CD8-positive, alpha-beta memory T cell (primary cell): ENCODE results near the gene ZBTB4. TPM values are rescaled to one million over a fixed set of nuclear protein-coding genes. Genes with fewer than 3 reads are reported as not detected.

Source experiments
- CTCF ChIA-PET: fragments of 350-600 bp; sonication (Branson Sonifier 250); formaldehyde crosslinking; loops from one replicate; lab custom pipeline; 2021; ENCODE audit warnings: antibody characterized with exemption; lab: Charles Lee
- POLR2A ChIA-PET: fragments of 350-600 bp; sonication (Branson Sonifier 250); formaldehyde crosslinking; loops from one replicate; lab custom pipeline; 2021; ENCODE audit warnings: antibody characterized with exemption; lab: Charles Lee
- DNase-seq, 5 donors: peaks; one replicate each; pipeline versions ENCODE4 v3.0.0 to v3.0.0-alpha.2; 2020 to 2022; ENCODE audit warnings: mixed read lengths in 1 of 5
- H3K27ac ChIP-seq: one replicate; pipeline ENCODE4 v1.7.0; 2013; ENCODE audit warnings: low read depth, mild to moderate bottlenecking, low read length, moderate library complexity
- H3K27me3 ChIP-seq: 2 replicates; pipeline ENCODE4 v1.7.0; 2013; ENCODE audit warnings: low read length, mild to moderate bottlenecking; ENCODE audit not compliant: insufficient read depth, poor library complexity, severe bottlenecking
- H3K36me3 ChIP-seq: 2 replicates; pipeline ENCODE4 v1.7.0; 2013; ENCODE audit warnings: mild to moderate bottlenecking, low read length, moderate library complexity; ENCODE audit not compliant: insufficient read depth
- H3K4me1 ChIP-seq: 2 replicates; pipeline ENCODE4 v1.7.0; 2013; ENCODE audit warnings: mild to moderate bottlenecking, low read length, moderate library complexity; ENCODE audit not compliant: insufficient read depth
- H3K4me3 ChIP-seq: 2 replicates; pipeline ENCODE4 v1.7.0; 2013; ENCODE audit warnings: mild to moderate bottlenecking, low read length
- H3K9me3 ChIP-seq: 2 replicates; pipeline ENCODE4 v1.7.0; 2013; ENCODE audit warnings: mild to moderate bottlenecking, low read length
- H3K27ac Mint-ChIP-seq, 8 donors: one replicate each; pipeline ENCODE4 v1.8.0; 2020 to 2021; ENCODE audit warnings: mixed read lengths in 8 of 8, mild to moderate bottlenecking in 6 of 8, inconsistent platforms in 3 of 8, moderate library complexity in 3 of 8
- H3K27me3 Mint-ChIP-seq, 2 donors: one replicate each; pipeline ENCODE4 v1.8.0; 2020 to 2021; ENCODE audit warnings: mixed read lengths in 2 of 2, mild to moderate bottlenecking in 1 of 2, moderate library complexity in 1 of 2
- H3K36me3 Mint-ChIP-seq, 3 donors: one replicate each; pipeline ENCODE4 v1.8.0; 2020 to 2021; ENCODE audit warnings: mixed read lengths in 3 of 3, inconsistent platforms in 1 of 3, mild to moderate bottlenecking in 1 of 3
- H3K4me1 Mint-ChIP-seq, 3 donors: one replicate each; pipeline ENCODE4 v1.8.0; 2020 to 2021; ENCODE audit warnings: mixed read lengths in 3 of 3, inconsistent platforms in 1 of 3, mild to moderate bottlenecking in 1 of 3
- H3K4me3 Mint-ChIP-seq, 7 donors: one replicate each; pipeline ENCODE4 v1.8.0; 2020 to 2021; ENCODE audit warnings: mixed read lengths in 7 of 7, mild to moderate bottlenecking in 6 of 7, moderate library complexity in 4 of 7, inconsistent platforms in 2 of 7
- H3K9me3 Mint-ChIP-seq, 5 donors: one replicate each; pipeline ENCODE4 v1.8.0; 2020 to 2022; ENCODE audit warnings: mixed read lengths in 5 of 5, mild to moderate bottlenecking in 3 of 5, moderate library complexity in 2 of 5, inconsistent platforms in 1 of 5
- polyA plus RNA-seq: library from polyadenylated mRNA; unstranded; fragments of 300-500 nt; fragmentation: Illumina TruSeq; gene quantifications from one replicate; pipeline ENCODE4 v1.2.3, GENCODE V29; 2021
- total RNA-seq, 2 experiments: library from RNA; stranded (reverse); gene quantifications; one replicate each; pipeline ENCODE4 v1.2.3, GENCODE V29; 2021

Gene ZBTB4, protein sequence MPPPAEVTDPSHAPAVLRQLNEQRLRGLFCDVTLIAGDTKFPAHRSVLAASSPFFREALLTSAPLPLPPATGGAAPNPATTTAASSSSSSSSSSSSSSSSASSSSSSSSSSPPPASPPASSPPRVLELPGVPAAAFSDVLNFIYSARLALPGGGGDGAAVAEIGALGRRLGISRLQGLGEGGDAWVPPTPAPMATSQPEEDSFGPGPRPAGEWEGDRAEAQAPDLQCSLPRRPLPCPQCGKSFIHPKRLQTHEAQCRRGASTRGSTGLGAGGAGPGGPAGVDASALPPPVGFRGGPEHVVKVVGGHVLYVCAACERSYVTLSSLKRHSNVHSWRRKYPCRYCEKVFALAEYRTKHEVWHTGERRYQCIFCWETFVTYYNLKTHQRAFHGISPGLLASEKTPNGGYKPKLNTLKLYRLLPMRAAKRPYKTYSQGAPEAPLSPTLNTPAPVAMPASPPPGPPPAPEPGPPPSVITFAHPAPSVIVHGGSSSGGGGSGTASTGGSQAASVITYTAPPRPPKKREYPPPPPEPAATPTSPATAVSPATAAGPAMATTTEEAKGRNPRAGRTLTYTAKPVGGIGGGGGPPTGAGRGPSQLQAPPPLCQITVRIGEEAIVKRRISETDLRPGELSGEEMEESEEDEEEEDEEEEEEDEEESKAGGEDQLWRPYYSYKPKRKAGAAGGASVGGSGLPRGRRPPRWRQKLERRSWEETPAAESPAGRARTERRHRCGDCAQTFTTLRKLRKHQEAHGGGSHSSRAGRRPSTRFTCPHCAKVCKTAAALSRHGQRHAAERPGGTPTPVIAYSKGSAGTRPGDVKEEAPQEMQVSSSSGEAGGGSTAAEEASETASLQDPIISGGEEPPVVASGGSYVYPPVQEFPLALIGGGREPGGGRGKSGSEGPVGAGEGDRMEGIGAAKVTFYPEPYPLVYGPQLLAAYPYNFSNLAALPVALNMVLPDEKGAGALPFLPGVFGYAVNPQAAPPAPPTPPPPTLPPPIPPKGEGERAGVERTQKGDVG
- total RNA-seq (10 to 100 TPM; 22.8 to 23.1 TPM), polyA plus RNA-seq (24.1 TPM)

DNA sequence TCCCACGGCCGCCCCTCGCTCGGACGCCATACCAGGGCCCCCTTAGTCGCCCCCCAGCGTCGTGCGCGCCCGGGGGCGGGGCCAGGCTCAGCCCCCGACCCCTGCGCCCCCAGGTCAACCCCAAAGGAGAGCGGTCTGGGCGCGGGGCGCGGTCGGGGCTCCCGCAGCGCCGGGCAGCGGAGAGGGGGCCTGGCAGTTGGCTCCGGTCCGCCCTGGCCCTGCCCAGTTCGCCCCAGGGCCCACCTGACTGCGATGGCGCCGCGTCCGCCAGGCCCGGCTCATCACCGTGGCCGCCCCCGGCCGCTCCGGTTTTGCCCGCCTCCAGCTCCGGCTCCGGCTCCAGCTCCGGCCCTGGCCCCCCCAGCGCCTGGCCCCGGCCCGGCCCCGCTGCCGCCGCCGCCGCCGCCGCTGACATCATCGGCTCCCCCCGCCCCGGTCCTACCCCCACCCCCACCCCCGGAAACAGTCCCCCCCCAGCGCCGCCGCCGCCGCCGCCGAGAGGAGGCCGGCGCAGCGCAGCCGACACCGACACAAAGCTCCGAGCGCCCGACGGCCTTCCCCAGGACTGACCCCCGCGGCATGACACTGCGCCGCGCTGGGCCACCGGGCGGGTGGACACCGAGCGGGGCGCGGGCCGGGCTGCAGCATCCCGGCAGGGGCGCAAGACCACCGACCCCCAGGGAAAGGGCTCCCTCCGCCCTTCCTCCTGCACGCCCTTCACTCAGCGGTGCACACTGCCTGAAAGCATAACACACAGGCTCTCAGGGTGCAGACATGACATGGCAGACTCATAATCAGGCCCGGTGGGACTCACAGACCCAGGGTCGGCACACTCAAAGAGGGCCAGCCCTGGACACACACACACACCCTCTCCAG is at the start of gene ZBTB4:
Gene ZBTB4, minus strand, starts transcription at position 419 of the 876 bp plus-strand sequence. CDS start 12,830 bp downstream, outside the sequence.
- Histone ChIP-seq H3K27ac (peak within 1 kb of the TSS; percentile 90), H3K36me3 (no peaks in the 10 kb centered on the region), H3K9me3 (no peaks in the 10 kb centered on the region), H3K27me3 (no peaks in the 10 kb centered on the region), H3K4me3 (peak within 1 kb of the TSS; percentile 90), H3K4me1 (peaks cover 42% of the 10 kb centered on the region)
- Mint-ChIP-seq H3K9me3 (peaks cover 0 to 4% (median 0%) of the 10 kb centered on the region in 5 donors), H3K4me3 (peak within 1 kb of the TSS; percentile 96 to 97 (median 96)), H3K36me3 (peaks cover 0 to 33% (median 2%) of the 10 kb centered on the region in 3 donors), H3K27ac (peak within 1 kb of the TSS; percentile 96 to 99 (median 98)), H3K27me3 (peaks cover 0 to 7% of the 10 kb centered on the region in 2 donors), H3K4me1 (peaks cover 55 to 77% (median 64%) of the 10 kb centered on the region in 3 donors)
- CTCF ChIA-PET = interaction anchor here (0.8 to 5.2 kb wide), 9 partner anchors 10 to 122 kb away, joined by 3 to 39 read pairs (median 4); partner anchors contain the start of genes FGF11 and SENP3
- POLR2A ChIA-PET = interaction anchor here (0.5 to 4.0 kb wide), 17 partner anchors 12 to 240 kb away, joined by 3 to 31 read pairs (median 4); partner anchors contain the start of genes ACAP1, FGF11, GPS2 and MPDU1
- DNase-seq = peak; percentile 63 to 81 (median 68)

DNA sequence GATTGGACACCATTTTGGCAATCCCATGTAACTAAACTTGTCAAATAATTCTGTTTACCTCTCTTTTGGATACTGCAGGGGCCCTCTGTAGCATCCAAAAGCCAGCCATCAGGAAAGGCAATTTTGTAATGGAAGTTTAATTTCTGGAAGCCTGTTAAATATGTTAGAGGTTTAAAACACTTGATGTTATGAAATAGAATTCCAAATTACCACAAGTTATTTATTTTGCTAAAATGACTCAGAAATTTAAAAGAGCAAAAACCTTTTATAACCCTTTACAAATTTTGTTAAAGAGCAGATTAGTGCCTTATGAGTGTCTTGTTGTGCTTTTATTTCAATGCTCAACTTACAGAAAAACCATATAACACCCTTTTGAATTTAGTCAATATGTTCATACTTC is 49.4 kb upstream of the ZBTB4 start:
- Histone ChIP-seq H3K4me1 (no peaks in the 10 kb centered on the region), H3K36me3 (no peaks in the 10 kb centered on the region), H3K4me3 (no peak overlapping the region), H3K27ac (no peak overlapping the region), H3K9me3 (no peaks in the 10 kb centered on the region), H3K27me3 (no peaks in the 10 kb centered on the region)
- Mint-ChIP-seq H3K4me3 (no peak overlapping the region), H3K9me3 (peaks cover 5 to 23% (median 18%) of the 10 kb centered on the region in 5 donors), H3K27me3 (no peaks in the 10 kb centered on the region), H3K27ac (no peak overlapping the region), H3K36me3 (peaks cover 2 to 4% (median 2%) of the 10 kb centered on the region in 3 donors), H3K4me1 (no peaks in the 10 kb centered on the region)
- no peak for DNase-seq
- ChIA-PET CTCF (no interaction called here), POLR2A (no interaction called here)

DNA sequence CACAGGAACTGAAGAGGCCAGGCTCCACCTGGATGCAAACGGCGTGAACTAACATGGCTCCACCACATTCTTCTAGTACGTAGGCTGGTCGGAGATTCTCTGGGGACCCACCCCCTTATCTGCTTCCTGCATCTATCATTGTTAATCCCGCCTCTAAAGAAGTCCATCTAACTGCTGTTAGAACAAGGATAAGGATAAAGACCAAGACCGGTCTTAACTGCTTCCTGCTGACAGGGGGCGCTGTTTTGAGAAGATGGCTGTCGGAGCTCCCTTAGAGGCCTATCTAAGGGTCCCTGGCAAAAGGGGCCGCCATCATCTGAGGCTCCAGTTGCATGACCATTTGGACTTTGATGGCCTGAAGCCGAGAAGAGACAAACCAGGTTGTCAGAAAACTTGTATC is 43.6 kb upstream of the ZBTB4 start:
- Histone ChIP-seq H3K9me3 (no peaks in the 10 kb centered on the region), H3K4me3 (no peak overlapping the region), H3K27ac (no peak overlapping the region), H3K4me1 (no peaks in the 10 kb centered on the region), H3K36me3 (no peaks in the 10 kb centered on the region), H3K27me3 (no peaks in the 10 kb centered on the region)
- H3K9me3 Mint-ChIP-seq = peaks cover 0 to 5% (median 3%) of the 10 kb centered on the region in 5 donors
- H3K4me3 Mint-ChIP-seq = no peak overlapping the region
- no peaks in the 10 kb centered on the region for H3K36me3 Mint-ChIP-seq
- ChIA-PET CTCF (interaction anchor here (0.7 to 5.5 kb wide), 11 partner anchors 8 to 167 kb away, joined by 3 to 37 read pairs (median 5); partner anchors contain the start of genes SENP3, TMEM95 and TNFSF13), POLR2A (interaction anchor here (0.6 kb wide), 1 partner anchor 38 kb away, joined by 3 read pairs; no protein-coding TSS in a partner anchor)
- H3K27me3 Mint-ChIP-seq = no peaks in the 10 kb centered on the region
- DNase-seq = peak; percentile 31 to 62 (median 37)
- peaks cover 0 to 5% (median 2%) of the 10 kb centered on the region in 3 donors for H3K4me1 Mint-ChIP-seq
- no peak overlapping the region for H3K27ac Mint-ChIP-seq

DNA sequence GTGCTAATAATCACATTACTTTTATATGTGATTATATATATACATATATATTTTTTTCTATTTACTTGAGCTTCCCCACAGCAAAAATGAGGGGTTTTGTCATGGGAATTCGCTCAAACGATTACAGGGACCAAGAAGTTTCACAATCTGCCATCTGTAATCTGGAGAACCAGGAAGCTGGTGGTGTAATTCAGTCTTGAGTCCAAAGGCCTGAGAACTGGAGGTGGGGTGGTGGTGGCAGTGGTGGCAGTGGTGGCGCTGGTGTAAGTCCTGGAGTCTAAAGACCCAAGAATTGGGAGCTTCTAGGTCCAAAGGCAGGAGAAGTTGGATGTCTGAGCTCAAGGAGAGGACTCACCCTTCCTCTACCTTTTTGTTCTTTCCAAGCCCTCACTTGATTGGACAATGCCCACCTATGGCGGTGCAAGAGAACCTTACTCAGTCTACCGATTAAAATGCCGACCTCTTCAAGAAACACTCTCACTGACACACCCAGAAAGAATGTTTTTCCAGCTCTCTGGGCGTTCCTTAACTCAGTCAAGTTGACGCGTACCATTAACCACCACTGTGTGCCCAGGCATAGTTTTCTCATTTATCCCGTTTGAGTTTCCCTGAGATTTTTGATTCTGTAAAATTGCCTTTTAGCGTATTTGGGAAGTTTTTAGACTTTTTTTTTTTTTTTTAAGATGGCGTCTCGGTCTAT is 36.6 kb upstream of the ZBTB4 start:
- no peaks in the 10 kb centered on the region for H3K9me3 Mint-ChIP-seq
- ChIA-PET POLR2A (interaction anchor here (0.7 kb wide), 1 partner anchor 1370 kb away, joined by 3 read pairs; no protein-coding TSS in a partner anchor), CTCF (interaction anchor here (0.8 to 5.5 kb wide), 9 partner anchors 9 to 202 kb away, joined by 3 to 75 read pairs (median 4); partner anchors contain the start of genes SENP3, SOX15, TMEM102 and TP53)
- DNase-seq = no peak
- H3K27me3 Mint-ChIP-seq = no peaks in the 10 kb centered on the region
- no peaks in the 10 kb centered on the region for H3K27me3 ChIP-seq
- no peaks in the 10 kb centered on the region for H3K4me1 ChIP-seq
- no peak overlapping the region for H3K27ac ChIP-seq
- H3K36me3 Mint-ChIP-seq = peaks cover 3 to 41% (median 8%) of the 10 kb centered on the region in 3 donors
- H3K9me3 ChIP-seq = no peaks in the 10 kb centered on the region
- peak overlapping the region in 4 of 8 donors; percentile 29 to 79 (median 63) for H3K27ac Mint-ChIP-seq
- no peak overlapping the region for H3K4me3 ChIP-seq
- peaks cover 16% of the 10 kb centered on the region for H3K36me3 ChIP-seq
- no peaks in the 10 kb centered on the region for H3K4me1 Mint-ChIP-seq
- H3K4me3 Mint-ChIP-seq = no peak overlapping the region

DNA sequence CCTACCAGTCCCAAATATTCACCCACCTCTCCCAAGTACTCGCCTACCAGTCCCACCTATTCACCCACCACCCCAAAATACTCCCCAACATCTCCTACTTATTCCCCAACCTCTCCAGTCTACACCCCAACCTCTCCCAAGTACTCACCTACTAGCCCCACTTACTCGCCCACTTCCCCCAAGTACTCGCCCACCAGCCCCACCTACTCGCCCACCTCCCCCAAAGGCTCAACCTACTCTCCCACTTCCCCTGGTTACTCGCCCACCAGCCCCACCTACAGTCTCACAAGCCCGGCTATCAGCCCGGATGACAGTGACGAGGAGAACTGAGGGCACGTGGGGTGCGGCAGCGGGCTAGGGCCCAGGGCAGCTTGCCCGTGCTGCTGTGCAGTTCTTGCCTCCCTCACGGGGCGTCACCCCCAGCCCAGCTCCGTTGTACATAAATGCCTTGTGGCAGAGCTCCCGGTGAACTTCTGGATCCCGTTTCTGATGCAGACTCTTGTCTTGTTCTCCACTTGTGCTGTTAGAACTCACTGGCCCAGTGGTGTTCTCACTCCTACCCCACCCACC is 34.5 kb upstream of the ZBTB4 start:
- Mint-ChIP-seq H3K27ac (peak overlapping the region in 3 of 8 donors; percentile 19 to 86 (median 66)), H3K36me3 (peaks cover 10 to 62% (median 13%) of the 10 kb centered on the region in 3 donors), H3K4me1 (no peaks in the 10 kb centered on the region), H3K9me3 (no peaks in the 10 kb centered on the region), H3K4me3 (no peak overlapping the region), H3K27me3 (no peaks in the 10 kb centered on the region)
- Histone ChIP-seq H3K4me3 (no peak overlapping the region), H3K27ac (no peak overlapping the region), H3K4me1 (no peaks in the 10 kb centered on the region), H3K36me3 (peaks cover 23% of the 10 kb centered on the region), H3K9me3 (no peaks in the 10 kb centered on the region), H3K27me3 (no peaks in the 10 kb centered on the region)
- CTCF ChIA-PET = interaction anchor here (1.0 to 5.5 kb wide), 18 partner anchors 9 to 176 kb away, joined by 3 to 75 read pairs (median 5); partner anchors contain the start of genes FXR2, SENP3, SOX15 and TMEM102
- DNase-seq = no peak
- POLR2A ChIA-PET = interaction anchor here (1.7 kb wide), 1 partner anchor 173 kb away, joined by 9 read pairs; the partner anchor contains the start of gene TP53

DNA sequence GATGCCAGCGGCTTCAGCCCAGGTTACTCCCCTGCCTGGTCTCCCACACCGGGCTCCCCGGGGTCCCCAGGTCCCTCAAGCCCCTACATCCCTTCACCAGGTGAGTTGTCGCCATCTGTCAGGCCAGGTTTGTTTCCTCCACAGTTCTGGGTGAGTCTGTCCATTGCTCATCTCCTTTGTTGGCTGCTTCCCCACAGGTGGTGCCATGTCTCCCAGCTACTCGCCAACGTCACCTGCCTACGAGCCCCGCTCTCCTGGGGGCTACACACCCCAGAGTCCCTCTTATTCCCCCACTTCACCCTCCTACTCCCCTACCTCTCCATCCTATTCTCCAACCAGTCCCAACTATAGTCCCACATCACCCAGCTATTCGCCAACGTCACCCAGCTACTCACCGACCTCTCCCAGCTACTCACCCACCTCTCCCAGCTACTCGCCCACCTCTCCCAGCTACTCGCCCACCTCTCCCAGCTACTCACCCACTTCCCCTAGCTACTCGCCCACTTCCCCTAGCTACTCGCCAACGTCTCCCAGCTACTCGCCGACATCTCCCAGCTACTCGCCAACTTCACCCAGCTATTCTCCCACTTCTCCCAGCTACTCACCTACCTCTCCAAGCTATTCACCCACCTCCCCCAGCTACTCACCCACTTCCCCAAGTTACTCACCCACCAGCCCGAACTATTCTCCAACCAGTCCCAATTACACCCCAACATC is 33.6 kb upstream of the ZBTB4 start:
- H3K4me3 ChIP-seq = no peak overlapping the region
- peaks cover 10 to 72% (median 20%) of the 10 kb centered on the region in 3 donors for H3K36me3 Mint-ChIP-seq
- H3K4me3 Mint-ChIP-seq = no peak overlapping the region
- H3K27me3 ChIP-seq = no peaks in the 10 kb centered on the region
- no peaks in the 10 kb centered on the region for H3K4me1 ChIP-seq
- H3K27ac Mint-ChIP-seq = peak overlapping the region in 2 of 8 donors; percentile 50
- H3K9me3 ChIP-seq = no peaks in the 10 kb centered on the region
- H3K36me3 ChIP-seq = peaks cover 28% of the 10 kb centered on the region
- no peak overlapping the region for H3K27ac ChIP-seq
- no peaks in the 10 kb centered on the region for H3K9me3 Mint-ChIP-seq
- CTCF ChIA-PET = interaction anchor here (1.1 to 5.5 kb wide), 8 partner anchors 8 to 174 kb away, joined by 5 to 75 read pairs (median 14); partner anchors contain the start of genes FXR2, SENP3, SOX15 and TMEM102
- no peaks in the 10 kb centered on the region for H3K4me1 Mint-ChIP-seq
- H3K27me3 Mint-ChIP-seq = no peaks in the 10 kb centered on the region
- no peak for DNase-seq
- POLR2A ChIA-PET = no interaction called here
